NCI-H460 (cell line): ENCODE data around the gene IRX2. TPM values are rescaled to one million over a fixed set of nuclear protein-coding genes. Genes with fewer than 3 reads are reported as not detected.

Experiments
- DNase-seq: peaks from one replicate; pipeline ENCODE4 v3.0.0-alpha.2; 2016; ENCODE audit warnings: low read depth; ENCODE audit errors: extremely low read depth
- polyA plus RNA-seq: library from polyadenylated mRNA; depleted of rRNA; stranded (reverse); fragments of >200 nt; gene quantifications from 2 replicates; pipeline ENCODE4 v1.2.3, GENCODE V29; 2014; cell fraction: nucleus; rRNA removed
- total RNA-seq: library from RNA; depleted of rRNA; stranded (reverse); fragments of >200 nt; shearing (Covaris generic); gene quantifications from 2 replicates; pipeline ENCODE4 v1.2.3, GENCODE V29; 2014; rRNA removed

The IRX2 gene
- 30.6 and 33.9 TPM in 2 replicates for total RNA-seq
- 72.2 and 73.5 TPM in 2 replicates for polyA plus RNA-seq

DNA sequence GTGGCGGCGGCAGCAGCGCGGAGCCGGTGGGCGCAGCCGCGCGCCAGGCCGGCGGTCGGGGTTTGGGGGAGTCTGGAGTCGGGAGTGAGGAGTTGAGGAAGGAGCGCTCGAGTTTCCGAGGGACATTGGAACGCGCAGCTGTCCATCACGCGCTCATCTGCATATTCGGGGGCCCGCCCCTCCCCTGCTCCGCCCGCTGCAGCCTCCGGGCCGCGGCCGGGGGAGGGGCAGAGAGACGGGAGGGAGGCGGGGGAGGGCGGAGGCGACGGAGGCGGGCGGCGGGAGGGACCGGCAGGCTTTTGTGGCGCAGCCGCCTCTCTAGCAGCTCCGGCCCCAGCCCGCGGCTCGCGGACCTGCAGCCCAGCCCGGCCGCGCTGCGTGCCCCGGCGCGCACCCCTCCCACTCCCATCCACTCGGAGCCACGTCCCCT is at the start of gene IRX2:
TSS of gene IRX2 (minus strand) at position 86 of the 430 bp plus-strand sequence. CDS start 264 bp downstream, outside the sequence.
- peak; percentile 95 for DNase-seq

DNA sequence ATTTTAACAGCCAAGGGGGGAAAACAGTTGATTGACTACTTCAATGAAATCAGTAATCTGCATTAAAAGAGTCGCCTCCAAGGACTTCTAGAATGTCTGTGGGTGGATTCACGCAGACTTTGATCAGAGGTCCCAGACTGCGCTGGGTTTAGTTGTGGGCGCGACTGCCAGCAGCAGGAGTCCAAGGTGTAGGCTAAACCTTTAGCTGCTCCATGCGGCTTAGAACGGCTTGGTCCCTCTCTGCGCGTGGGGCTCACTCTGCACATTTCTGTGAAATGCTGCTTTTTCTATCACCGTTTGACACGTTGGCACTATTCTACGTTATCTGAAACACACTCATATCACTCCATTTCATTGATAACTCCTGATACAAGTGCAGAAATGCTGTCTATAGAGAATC is 48.6 kb upstream of the IRX2 start:
- no peak for DNase-seq

GRCh38 chr5:2797981-2798380 is 46.5 kb upstream of the IRX2 start:
- peak; percentile 15 for DNase-seq

DNA sequence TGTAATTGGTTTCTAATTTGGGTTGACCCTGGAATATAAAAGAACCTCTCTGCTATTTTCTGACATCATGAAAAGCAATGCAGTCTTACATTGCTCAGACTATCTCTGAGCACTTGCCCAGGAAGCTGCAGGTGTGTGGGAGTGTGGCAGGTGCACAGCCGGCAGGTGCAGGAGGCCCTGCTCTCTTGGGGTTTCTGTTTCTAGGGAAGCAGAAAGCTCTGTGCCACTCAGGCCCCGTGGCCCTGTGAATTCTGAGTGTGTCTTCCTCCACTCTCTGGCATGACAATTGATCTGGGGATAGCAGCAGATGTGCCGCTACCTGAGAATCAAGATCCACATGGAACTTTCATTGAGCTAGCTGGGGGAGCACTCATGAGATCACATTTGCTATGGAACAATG is 45.7 kb upstream of the IRX2 start:
- DNase-seq = no peak

- no peak for DNase-seq
Measured at GRCh38 chr5:2783223-2783622, 31.7 kb upstream of the IRX2 start.

- DNase-seq = no peak
Measured at GRCh38 chr5:2782658-2783057, 31.2 kb upstream of the IRX2 start.

- DNase-seq = no peak
Measured at GRCh38 chr5:2780421-2781171, 29.1 kb upstream of the IRX2 start.

GRCh38 chr5:2779459-2779858 is 28.0 kb upstream of the IRX2 start:
- DNase-seq = no peak

- no peak for DNase-seq
Measured at GRCh38 chr5:2776337-2777302, 25.1 kb upstream of the IRX2 start.

GRCh38 chr5:2773327-2773726 is 21.9 kb upstream of the IRX2 start:
- no peak for DNase-seq

DNA sequence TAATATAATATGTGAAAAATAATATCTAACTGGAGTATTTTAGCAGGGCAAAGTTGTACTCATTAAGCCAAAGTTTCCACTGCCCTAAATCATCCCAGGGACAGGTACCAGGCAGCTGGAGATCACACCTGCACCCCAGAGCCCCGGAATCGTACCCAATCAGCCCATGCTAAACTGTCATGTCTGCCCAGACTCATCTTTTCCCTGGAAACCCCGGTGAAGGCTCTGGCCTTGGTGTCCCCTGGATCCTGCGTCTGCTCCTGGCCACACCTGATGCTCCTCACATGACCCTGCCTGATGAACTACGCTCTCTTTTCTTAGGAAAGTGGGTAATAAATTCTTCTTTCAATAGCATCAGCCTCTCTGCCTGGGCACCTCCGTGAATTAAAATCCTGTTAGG is 15.6 kb upstream of the IRX2 start:
- DNase-seq = no peak

DNA sequence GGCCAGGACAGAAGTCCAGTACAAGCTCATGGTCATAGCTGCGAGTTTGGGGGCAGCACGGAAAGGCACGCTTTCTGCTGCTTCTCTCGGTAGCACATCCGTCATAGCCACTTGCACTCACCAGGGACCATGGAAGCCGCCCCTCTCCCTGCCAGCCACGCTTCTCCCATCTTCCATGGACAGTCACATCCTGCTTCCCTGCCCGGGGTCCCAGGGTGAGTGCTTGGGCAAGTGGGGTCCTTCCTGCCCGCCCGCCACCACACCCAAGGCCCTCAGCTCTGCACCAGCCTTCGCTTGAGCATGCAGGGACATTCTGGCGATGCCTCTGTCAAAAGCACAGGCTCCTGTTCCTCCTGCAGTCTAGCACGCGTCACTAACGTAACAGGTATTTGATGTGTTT is 13.1 kb upstream of the IRX2 start:
- no peak for DNase-seq

- DNase-seq = no peak
Measured at GRCh38 chr5:2763533-2763794, 12.0 kb upstream of the IRX2 start.

GRCh38 chr5:2762744-2763532 is 11.5 kb upstream of the IRX2 start:
- no peak for DNase-seq

DNA sequence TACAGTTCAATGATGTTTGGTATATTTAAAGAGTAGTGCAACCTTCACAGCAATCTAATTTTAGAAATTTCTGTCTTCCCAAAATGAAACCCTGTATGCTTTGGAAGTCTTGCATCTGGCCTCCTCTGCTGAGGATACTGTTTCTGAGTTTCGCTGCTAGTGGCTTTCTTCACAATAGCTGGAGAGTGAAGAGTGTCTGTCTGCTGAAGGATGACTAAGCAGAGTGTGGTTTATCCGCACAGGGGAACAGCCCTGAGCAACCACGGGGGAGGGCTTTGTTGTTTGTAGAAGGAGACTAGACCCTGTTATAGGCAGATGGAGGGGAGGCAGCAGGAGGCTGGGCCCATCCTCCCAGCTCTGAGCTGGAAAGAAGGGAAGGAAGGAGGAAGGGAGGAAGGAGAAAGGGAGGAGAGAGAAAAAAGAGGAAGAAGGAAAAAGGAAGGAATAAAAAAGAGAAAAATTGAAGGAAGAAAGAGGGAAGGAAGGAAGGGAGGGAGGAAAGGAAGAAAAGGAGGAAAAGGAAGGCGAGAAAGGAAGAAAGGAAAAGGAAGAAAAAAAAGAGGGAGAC is 10.5 kb upstream of the IRX2 start:
- DNase-seq = no peak

DNA sequence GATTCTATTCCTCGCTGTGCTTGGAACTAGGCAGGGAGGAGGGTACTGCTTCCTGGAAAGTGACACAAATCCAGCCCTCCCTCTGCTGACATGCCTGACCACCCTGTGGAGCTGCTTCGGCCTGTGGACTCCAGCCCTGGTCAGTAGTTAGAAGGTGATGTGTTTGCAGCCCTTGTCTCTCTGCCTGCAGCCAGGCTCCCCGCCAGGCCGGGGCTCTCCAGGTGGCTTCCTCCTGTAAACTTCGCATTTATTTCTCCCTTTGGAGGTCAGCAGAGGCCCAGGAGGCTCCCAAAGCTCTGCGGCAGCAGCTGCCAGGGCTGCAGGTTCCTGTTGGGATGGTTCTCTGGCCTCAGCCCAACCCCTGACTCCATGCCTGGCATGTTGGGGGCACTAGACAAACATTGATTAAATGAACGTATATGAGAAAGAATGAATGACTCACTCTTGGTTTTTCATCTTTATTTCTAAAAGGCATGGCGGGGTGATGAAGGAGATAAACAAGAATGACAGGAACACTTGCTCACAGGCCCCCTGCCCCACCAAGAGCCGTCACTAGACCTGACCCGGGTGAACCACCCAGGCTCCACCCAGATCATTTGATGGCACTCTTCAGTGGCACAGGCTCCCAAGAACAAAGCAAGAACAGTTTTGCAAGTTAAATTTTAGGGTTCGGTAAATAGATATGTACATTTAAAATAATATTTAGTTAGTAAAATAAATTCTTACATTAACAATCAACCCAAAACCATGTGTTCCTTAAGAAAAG is 8.4 kb upstream of the IRX2 start:
- no peak for DNase-seq

DNA sequence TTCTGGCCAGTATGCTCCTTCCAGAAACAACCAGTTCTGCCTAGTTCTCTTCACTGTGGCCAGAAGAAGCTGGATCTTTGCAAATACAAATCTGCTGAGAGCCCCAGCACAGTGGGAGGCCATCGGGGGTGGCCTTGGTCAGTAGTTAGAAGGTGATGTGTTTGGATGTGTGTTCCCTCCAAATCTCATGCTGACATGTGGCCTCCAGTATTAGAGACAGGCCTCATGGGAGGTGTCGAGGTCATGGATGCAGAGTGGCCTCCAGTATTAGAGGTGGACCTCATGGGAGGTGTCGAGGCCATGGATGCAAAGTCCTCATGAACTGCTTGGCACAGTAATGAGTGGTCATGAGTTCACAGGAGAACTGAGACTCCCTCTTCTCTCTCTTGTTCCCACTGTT is 7.6 kb upstream of the IRX2 start:
- no peak for DNase-seq

DNA sequence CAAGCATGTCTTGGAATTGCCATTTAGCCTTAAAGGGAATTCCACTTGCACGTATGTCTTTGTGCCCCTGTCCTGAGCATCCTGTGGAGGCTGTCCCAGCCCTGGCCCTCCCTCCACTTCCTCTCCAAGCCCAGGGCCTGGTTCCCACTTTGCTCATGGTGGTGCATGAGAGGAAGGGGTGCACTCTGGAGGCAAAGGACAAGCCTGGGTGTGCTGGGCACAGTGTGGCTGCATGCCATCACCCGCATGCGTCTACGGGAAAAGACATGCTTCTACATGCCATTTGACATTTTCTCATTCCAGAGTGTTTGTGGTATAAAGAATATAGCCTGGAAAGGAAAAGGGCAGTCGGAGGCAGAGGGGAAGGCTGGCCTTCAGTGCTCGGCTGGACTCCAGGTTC is 7.2 kb upstream of the IRX2 start:
- DNase-seq = no peak

- DNase-seq = no peak
Measured at GRCh38 chr5:2757563-2758351, 6.3 kb upstream of the IRX2 start.
